ENCODE data around the gene IVNS1ABP. TPM values are rescaled to one million over a fixed set of nuclear protein-coding genes. Genes with fewer than 3 reads are reported as not detected.

The IVNS1ABP gene
- total RNA-seq, 1 donor from 2014 or later = 70.3 TPM

- peaks cover 35% of the 10 kb centered on the region for H3K36me3 ChIP-seq
- no peak for DNase-seq
- peak overlapping the region; percentile 96 for H3K27ac ChIP-seq (replicated peaks)
- intact Hi-C loops (cut with micrococcal nuclease) = no loop called here
- peaks cover 84% of the 10 kb centered on the region for H3K4me1 ChIP-seq
- H3K9me3 ChIP-seq (replicated peaks) = no peaks in the 10 kb centered on the region
- H3K4me3 ChIP-seq = no peak overlapping the region
- H3K27me3 ChIP-seq (ENCODE audit: low read depth) = no peaks in the 10 kb centered on the region
- no peak for TF ChIP-seq CTCF (IDR thresholded peaks at IDR 0.05; ENCODE audit: borderline replicate concordance)
These were observed 4.5 kb downstream of the IVNS1ABP start for GRCh38 chr1:185312361-185313138.

GRCh38 chr1:185311589-185312225, 5.3 kb downstream of the IVNS1ABP start:
- H3K36me3 ChIP-seq = peaks cover 44% of the 10 kb centered on the region
- H3K27ac ChIP-seq (replicated peaks) = peak overlapping the region; percentile 10
- no peak for TF ChIP-seq CTCF (IDR thresholded peaks at IDR 0.05; ENCODE audit: borderline replicate concordance)
- no peak overlapping the region for H3K4me3 ChIP-seq
- intact Hi-C loops (cut with micrococcal nuclease) = no loop called here
- H3K4me1 ChIP-seq = peaks cover 80% of the 10 kb centered on the region
- DNase-seq = no peak
- H3K27me3 ChIP-seq (ENCODE audit: low read depth) = no peaks in the 10 kb centered on the region
- no peaks in the 10 kb centered on the region for H3K9me3 ChIP-seq (replicated peaks)

GRCh38 chr1:185309566-185309965, 7.5 kb downstream of the IVNS1ABP start:
- no peaks in the 10 kb centered on the region for H3K9me3 ChIP-seq (replicated peaks)
- intact Hi-C loops (cut with micrococcal nuclease) = no loop called here
- peaks cover 59% of the 10 kb centered on the region for H3K4me1 ChIP-seq
- DNase-seq = no peak
- peak overlapping the region; percentile 39 for H3K27ac ChIP-seq (replicated peaks)
- no peak overlapping the region for H3K4me3 ChIP-seq
- peaks cover 65% of the 10 kb centered on the region for H3K36me3 ChIP-seq
- no peak for TF ChIP-seq CTCF (IDR thresholded peaks at IDR 0.05; ENCODE audit: borderline replicate concordance)
- no peaks in the 10 kb centered on the region for H3K27me3 ChIP-seq (ENCODE audit: low read depth)

- no peak overlapping the region for H3K27ac ChIP-seq (replicated peaks)
- H3K4me3 ChIP-seq = no peak overlapping the region
- no peak for DNase-seq
- H3K9me3 ChIP-seq (replicated peaks) = no peaks in the 10 kb centered on the region
- H3K27me3 ChIP-seq (ENCODE audit: low read depth) = no peaks in the 10 kb centered on the region
- H3K36me3 ChIP-seq = peaks cover 78% of the 10 kb centered on the region
- intact Hi-C loops (cut with micrococcal nuclease) = no loop called here
- no peak for TF ChIP-seq CTCF (IDR thresholded peaks at IDR 0.05; ENCODE audit: borderline replicate concordance)
- peaks cover 45% of the 10 kb centered on the region for H3K4me1 ChIP-seq
These were observed 8.9 kb downstream of the IVNS1ABP start for GRCh38 chr1:185308126-185308525.

- Histone ChIP-seq H3K36me3 (peaks cover 96% of the 10 kb centered on the region), H3K4me3 (no peak overlapping the region), H3K4me1 (peaks cover 18% of the 10 kb centered on the region), H3K9me3 (replicated peaks) (no peaks in the 10 kb centered on the region), H3K27ac (replicated peaks) (no peak overlapping the region), H3K27me3 (ENCODE audit: low read depth) (no peaks in the 10 kb centered on the region)
- DNase-seq = no peak
- intact Hi-C loops (cut with micrococcal nuclease) = no loop called here
- TF ChIP-seq CTCF (IDR thresholded peaks at IDR 0.05; ENCODE audit: borderline replicate concordance) = no peak
These were observed 11.6 kb downstream of the IVNS1ABP start for GRCh38 chr1:185305419-185305818.
